DMS79 (cell line): ENCODE results near the gene FAM171A2.
"Not testable (repeated sequence)": the region's sequence is repeated elsewhere in the genome, so short reads cannot be mapped to it uniquely, and the experiment has no call there.

ENCODE experiments used
- DNase-seq: peaks from one replicate; lab custom pipeline; 2025; lab: John Stamatoyannopoulos, UW

FAM171A2 gene

GRCh38 chr17:44363613-44364159 is at the start of gene FAM171A2:
FAM171A2 (minus strand) TSS chr17:44363853; CDS start chr17:44363714, 139 bp downstream.
- DNase-seq = no peak

- no peak for DNase-seq
Observed at GRCh38 chr17:44409309-44410028, 45.8 kb upstream of the FAM171A2 start.

GRCh38 chr17:44408786-44409185 is 45.1 kb upstream of the FAM171A2 start:
- no peak for DNase-seq

GRCh38 chr17:44402564-44403172 is 39.0 kb upstream of the FAM171A2 start:
- DNase-seq = no peak

- no peak for DNase-seq
Observed at GRCh38 chr17:44400226-44400847, 36.7 kb upstream of the FAM171A2 start.

GRCh38 chr17:44398692-44399691 is 35.3 kb upstream of the FAM171A2 start:
- DNase-seq = no peak

- no peak for DNase-seq
Observed at GRCh38 chr17:44397479-44398440, 34.1 kb upstream of the FAM171A2 start.

- no peak for DNase-seq
Observed at GRCh38 chr17:44396946-44397345, 33.3 kb upstream of the FAM171A2 start.

- DNase-seq = no peak
Observed at GRCh38 chr17:44394833-44395232, 31.2 kb upstream of the FAM171A2 start.

GRCh38 chr17:44394112-44394511 is 30.5 kb upstream of the FAM171A2 start:
- not testable (repeated sequence) for DNase-seq

GRCh38 chr17:44390250-44390870 is 26.7 kb upstream of the FAM171A2 start:
- no peak for DNase-seq

GRCh38 chr17:44389723-44390202 is 26.1 kb upstream of the FAM171A2 start:
- no peak for DNase-seq

GRCh38 chr17:44389281-44389680 is 25.6 kb upstream of the FAM171A2 start, which contains the start of gene ITGA2B:
ITGA2B (minus strand) TSS chr17:44389649; CDS start chr17:44389473, 176 bp downstream.
- DNase-seq = no peak

- no peak for DNase-seq
Observed at GRCh38 chr17:44387804-44388203, 24.2 kb upstream of the FAM171A2 start.

- DNase-seq = no peak
Observed at GRCh38 chr17:44386182-44386525, 22.5 kb upstream of the FAM171A2 start.

- DNase-seq = peak; percentile 69
Observed at GRCh38 chr17:44385287-44386181, 21.9 kb upstream of the FAM171A2 start.

GRCh38 chr17:44384823-44385286 is 21.2 kb upstream of the FAM171A2 start:
- no peak for DNase-seq

- no peak for DNase-seq
Observed at GRCh38 chr17:44384281-44384822, 20.7 kb upstream of the FAM171A2 start.
